ENCODE measurements around the gene CAVIN2.

DNA sequence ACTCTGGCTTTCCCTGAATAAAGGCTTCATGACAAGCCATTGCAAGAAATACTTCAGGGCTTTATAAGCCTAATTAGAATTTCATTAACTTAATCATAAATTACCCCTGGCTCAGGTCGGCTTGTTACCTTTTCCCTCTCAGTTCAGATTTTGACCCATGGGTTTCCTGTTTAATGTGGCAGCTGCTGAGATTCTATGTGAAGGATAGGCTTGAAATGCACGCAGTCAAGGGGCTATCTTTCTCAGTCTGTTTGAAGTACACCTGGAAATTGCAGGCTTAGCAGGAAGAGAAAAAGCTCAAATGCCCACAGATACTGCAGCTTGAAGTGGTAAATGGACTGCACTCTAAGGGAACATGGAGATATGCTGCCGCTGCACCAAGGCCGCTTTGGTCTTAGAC is 49.4 kb downstream of the CAVIN2 start:
- TF ChIP-seq, protein P1, sequence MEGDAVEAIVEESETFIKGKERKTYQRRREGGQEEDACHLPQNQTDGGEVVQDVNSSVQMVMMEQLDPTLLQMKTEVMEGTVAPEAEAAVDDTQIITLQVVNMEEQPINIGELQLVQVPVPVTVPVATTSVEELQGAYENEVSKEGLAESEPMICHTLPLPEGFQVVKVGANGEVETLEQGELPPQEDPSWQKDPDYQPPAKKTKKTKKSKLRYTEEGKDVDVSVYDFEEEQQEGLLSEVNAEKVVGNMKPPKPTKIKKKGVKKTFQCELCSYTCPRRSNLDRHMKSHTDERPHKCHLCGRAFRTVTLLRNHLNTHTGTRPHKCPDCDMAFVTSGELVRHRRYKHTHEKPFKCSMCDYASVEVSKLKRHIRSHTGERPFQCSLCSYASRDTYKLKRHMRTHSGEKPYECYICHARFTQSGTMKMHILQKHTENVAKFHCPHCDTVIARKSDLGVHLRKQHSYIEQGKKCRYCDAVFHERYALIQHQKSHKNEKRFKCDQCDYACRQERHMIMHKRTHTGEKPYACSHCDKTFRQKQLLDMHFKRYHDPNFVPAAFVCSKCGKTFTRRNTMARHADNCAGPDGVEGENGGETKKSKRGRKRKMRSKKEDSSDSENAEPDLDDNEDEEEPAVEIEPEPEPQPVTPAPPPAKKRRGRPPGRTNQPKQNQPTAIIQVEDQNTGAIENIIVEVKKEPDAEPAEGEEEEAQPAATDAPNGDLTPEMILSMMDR (IDR thresholded peaks at IDR 0.05), result no peak
- TF ChIP-seq POLR2A (IDR thresholded peaks at IDR 0.05), result no peak
